Glomerular visceral epithelial cell (primary cell): ENCODE measurements around the gene LYST.
"Not testable (repeated sequence)": the region's sequence is repeated elsewhere in the genome, so short reads cannot be mapped to it uniquely, and the experiment has no call there.

Experiments
- DNase-seq: peaks from one replicate; pipeline ENCODE4 v3.0.0-alpha.2; 2016; ENCODE audit errors: extremely low spot score

Gene LYST

DNA sequence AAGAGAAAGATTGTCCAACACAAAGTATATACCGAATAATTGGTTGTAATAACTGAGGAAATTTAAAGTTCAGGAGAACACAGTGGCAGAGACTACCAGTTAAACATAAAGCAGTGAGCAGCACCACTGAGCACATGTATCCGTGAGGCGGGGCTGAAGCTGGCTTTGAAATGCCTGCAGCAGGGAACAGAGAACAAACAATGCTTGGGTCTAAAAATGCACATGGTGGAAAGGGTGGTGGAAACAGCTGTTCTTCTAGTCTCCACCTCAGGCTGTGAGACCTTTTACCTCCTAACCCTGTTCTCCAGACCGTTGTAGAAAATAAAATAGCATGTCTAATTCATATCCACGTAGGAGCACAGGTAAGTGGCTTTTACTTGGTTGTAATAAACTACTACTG, 209.4 kb downstream of the LYST start:
- no peak for DNase-seq

DNA sequence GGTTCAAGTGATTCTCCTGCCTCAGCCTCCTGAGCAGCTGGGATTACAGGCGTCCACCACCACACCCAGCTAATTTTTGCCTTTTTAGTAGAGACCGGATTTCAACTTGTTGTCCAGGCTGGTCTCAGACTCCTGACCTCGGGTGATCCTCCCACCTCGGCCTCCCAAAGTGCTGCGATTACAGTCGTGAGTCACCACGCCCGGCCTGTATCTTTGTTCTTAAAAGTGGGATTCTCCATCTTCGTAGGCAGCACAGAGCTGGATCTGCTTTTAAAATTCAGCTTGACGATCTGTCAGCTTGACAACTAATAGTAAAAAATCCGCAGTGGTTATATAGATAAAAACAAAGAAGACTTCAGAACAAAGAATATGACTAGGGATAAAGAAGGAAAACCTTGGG, 214.3 kb downstream of the LYST start:
- no peak for DNase-seq

DNA sequence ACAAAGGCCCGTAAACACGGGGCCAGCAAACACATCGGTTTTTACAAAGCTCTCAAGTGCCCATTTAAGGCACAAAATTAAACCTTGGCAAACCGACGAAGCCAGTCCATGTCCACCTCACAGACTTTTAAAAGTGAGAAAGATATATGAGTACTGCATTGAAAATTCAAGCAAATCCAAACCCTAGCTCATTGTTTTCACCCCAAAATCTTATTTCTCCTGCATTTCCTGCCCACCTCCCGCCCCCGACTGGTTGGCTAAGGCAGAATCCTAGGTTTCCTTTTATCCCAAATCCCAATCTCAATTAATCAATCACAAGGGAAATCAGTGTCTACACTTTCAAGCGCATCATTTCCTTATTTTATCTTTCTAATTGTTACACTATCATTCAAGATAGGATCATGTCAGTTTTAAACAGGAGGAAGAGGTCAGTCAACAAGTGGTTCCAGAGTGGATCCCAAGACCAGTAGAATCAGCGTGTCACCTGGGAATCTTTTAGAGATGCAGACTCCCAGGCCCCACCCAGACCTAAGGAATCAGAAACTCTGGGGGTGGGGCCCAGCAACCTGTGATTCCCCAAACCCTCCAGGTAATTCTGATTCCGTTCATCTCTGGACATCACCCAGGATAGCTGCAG, 215.4 kb downstream of the LYST start:
- DNase-seq: no peak

DNA sequence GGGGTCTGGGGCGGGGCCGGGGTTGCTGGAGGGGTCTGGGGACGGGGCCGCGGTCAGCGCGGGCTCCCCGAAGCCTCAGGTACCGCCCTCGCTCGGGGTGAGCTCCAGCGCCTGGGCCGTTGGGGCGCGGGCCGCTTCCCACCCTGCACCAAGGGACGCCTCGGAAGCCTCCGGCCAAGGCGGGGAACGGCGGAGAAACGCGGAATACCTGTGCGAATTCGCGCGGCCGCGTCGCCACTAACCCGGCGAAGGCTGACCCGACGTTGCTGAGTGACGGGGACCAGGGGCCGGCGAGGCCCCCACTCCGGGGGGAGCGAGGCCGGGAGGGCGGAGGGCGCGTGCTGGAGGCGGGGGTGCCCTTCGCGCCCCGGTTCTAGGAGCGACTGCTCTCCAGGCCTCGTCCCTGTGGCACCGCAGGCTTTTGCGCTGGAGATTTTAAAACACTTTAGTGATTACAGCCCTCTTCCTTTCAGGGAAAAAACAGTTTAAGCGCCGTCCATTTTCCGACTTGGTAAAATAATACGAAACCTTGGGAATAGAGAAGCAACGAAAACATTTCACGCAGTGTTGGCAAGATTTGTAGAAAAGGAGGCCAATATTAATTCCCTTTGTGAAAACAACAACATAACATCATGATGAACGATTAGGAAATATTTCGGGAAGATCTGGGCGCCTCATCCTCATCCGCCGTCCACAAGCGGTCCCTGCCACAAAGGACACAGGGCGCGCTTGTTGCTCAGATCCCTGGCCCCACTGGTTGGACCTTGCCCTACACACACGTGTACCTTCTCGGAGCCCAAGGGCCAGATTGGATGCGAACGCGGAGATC, 216.2 kb downstream of the LYST start:
- DNase-seq: peak; percentile 25

DNA sequence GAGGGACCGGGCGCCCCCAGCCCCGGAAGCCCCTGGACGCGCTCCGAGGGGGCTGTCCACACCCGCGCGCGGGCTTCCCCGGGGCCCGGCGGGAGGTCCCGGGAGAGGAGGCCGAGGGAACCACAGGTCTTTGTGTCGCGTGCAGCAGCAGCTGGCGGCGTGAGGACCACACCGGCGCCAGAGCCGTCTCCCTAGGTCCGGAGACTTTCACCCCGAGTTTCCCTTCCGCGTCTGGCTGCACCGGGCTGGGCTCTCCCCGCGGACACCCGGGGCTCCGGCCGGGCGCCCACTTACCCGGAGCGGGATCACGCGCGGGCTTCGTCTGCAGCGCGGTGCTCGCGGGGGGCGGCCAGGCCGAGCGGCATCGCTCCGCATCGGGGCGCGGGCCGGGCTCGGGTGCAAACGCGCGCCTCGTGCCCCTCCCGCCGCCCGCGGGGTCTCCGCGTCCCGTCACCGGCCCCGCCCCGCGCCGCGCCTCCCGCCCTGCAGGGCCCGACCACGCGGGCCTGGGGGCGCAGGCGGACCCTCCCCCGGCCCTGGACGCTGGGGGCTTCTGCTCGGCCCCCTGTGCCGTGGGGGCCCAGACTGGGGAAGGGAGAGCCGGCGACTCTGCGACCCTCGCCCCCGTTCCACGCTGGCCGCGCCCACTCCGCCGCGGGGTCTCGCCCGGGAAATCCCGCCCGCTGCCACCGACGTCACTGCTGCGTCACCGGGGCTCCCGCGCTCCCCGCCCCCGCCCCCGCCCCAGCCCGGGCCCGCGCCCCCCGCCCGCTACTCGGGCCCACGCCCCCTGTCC, 217.1 kb downstream of the LYST start, which contains the start of gene GNG4:
TSS of gene GNG4 (minus strand) at position 417 of the 796 bp plus-strand sequence. CDS start 65,946 bp downstream, outside the sequence.
- peak; percentile 32 for DNase-seq

DNA sequence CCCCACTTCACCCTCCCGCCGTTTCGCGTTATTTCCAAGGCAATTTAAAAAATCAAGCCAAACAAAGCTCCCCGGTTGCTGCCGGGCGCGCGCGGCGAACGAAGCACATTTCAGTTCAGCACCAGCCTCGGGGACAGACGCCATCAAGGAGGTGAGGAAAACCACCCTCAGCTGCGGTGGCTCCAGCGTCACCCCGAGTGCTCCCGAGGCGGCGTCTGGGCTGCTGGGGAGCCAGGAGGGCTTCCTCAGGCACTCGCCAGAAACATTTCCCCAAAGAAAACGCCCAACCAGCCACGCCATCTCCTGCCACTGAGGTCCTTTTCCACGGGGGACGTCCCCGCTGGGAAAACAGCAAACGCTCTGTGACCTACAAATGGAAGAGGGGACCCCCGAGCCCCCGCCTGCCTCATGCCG, 217.7 kb downstream of the LYST start:
- DNase-seq: peak; percentile 70

DNA sequence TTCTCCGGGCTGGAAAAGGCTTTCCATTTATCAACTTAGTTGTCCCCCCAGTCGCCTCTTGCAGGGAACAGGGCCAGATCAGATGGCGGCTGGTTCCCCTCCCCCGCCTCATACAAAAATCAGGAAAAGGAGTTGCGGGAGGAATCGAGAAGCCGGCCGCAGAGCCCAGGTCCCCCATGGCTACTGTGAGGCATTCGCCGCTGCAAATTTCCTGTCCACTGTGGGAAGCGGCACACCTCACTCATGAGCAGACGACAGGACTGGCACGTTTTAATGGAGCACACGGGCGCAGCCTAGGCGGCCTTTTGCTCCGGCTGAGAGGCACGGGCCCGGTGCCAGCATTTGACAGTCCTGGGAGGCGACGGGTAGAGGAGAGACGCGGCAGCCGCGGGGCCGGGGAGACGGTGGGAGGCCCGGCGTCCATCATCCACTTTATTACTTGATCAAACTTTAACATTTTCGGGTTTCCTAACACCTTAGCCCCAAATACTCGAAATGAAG, 218.2 kb downstream of the LYST start:
- peak; percentile 49 for DNase-seq

DNA sequence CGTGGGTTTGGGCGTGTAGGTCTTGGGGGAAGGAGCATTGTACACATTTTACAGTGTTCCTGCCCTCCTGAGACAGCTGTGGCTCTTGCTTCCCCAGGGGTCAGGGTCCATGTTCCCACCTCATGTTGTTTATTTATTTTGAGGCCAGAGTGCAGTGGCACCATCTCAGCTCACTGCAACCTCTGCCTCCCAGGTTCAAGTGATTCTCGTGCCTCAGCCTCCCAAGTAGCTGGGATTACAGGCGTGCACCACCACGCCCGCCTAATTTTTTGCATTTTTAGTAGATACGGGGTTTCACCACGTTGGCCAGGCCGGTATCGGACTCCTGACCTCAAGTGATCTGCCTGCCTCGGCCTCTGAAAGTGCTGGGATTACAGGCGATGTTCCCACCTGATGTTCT, 219.2 kb downstream of the LYST start:
- not testable (repeated sequence) for DNase-seq

DNA sequence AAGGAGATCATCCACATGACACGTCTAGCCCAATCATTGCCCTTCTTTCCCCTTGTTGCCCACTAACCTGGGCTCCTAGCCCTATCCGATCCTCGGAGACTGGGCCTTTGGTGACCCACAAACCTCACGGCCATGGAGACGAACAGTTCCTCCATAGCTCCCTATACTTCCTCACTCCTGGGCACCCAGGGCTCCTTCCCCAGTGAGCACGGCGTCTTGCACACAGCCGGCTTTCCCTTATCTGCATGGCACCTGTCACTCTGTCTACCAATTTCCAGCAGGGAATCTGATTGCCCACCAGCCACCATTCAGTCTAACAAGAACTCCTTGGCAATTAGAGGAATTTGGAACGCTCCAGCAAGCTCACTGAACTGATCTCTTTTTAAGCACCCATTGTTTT, 220.2 kb downstream of the LYST start:
- no peak for DNase-seq

DNA sequence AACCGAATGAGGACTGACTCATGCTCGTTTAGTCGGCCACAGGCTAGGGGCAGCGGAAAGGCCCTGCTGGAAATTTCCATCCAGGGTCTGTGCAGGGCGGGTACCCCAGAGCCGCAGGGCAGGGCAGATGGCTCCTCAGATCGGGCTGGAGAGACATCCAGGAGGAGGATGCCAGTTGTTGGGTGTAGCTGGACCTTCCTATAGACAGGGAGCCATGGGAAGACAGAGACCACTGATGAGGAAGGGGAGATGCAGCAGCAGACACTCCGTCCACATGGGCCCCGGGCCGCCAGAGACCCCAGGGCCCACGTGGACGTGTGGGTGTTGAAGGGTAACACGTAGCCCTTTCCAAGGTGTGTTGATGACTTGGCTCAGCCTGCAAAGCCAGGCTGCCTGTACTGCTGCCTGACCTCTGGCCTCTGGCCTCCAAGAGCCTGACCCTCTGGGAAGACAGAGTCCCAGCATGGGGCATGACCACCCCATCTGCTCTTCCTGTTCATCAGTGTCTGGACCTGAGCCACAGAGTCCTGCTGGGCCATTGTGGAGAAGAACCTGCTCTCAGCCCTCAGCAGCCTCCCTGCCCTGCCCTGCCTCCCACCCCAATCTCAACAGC, 221.9 kb downstream of the LYST start:
- no peak for DNase-seq

DNA sequence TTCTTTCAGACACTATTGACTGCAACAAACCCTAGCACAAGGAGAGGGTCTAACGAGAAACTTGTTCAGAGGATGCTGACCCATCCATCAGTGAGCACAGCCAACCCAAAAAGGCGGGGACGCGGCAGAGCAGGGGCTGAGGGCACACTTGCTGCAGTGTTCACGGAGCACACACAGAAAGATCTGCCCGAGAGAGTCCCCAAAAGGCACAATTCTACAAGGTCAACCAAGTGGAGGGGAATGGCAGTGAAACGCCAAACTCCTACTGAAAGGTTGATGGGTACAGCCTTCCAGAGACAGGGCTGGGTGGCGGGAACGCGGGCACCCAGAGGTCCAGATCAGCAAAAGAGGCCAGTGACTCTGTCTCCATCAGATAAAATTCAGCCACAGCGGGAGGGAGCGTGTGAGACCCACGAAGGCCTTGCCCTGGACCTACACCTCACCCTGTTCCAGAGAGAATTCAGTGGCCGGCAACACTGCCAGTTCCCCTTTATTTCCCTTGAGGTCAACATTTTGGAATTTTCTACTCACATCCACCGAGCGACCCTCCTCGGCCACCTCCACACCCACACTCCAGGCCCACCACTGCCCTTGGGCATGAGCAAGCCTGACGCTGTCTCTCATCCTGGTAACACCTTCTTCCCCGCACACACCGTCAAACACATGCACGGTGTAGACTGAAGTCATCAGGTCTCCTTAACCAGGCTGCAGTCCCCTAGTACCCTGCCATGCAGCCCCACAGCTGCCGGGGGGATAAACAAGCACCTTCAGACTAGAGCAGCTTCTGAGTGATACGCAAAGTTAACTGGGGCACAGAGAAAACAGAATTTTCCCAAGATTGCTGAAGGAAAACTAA, 222.6 kb downstream of the LYST start:
- DNase-seq: no peak

DNA sequence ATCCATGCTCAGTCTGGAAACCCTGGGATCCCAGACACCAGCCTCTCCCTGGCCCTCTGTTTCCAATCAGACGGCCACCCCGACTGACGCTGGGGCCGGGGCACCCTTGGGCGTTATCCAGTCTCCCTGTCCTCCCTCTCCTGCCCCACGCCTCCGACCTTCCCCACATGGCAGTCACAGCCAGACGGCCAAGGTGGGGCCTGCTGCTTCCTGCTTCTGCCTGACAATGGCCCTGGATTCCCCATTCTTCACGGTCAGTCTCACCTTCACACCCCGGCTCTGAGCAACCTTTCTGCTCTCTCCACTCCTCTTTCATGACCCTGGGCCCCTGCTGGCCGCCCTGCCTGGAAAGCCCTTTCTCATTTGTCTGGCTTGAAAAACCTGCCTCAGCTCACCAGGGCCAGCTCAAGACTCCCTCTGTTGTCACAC, 223.7 kb downstream of the LYST start:
- no peak for DNase-seq

DNA sequence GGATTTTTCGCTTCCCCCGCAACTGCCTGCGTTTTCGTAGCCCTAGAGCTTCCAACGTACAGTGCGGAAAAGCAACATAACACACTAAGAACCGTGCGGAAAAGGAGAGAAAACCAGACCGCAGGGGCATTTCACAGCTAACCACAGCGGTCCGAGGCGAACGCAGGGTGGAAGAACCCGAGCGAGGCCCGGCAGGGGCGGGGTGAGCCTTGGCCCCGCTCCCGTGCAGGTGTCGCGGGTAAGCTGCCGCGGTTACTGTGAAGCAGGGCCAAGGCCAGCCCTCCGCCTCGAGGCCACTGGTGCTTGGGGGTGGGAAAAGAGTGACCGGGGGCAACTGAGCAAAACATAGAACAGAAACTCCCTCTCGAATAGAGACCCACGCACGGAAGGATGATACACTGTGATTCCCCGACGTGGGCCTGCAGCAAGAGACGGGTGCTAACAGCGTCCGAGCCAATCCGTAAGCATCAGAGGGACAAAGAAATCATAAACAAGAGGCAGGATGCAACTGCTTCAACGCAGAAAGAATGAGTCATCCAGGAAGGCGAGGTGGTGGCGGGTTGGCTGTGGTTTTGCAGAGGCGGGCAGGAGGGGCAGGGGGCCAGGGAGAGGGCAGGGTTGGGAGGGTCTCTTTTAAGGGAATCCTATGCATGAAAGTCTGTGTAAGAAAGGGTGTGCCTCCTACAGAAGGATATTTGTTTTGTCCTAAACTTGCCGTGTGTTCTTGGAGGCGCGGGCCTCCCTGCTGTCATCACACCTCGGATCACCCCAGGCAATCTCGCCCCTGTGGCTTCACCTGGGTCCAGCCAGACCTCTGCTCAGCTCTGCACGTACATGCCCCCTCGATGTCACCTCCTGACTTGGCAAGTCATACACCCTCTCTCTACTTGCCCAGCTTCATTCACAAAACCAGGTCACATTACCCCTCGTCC, 224.4 kb downstream of the LYST start:
- DNase-seq: peak; percentile 16

DNA sequence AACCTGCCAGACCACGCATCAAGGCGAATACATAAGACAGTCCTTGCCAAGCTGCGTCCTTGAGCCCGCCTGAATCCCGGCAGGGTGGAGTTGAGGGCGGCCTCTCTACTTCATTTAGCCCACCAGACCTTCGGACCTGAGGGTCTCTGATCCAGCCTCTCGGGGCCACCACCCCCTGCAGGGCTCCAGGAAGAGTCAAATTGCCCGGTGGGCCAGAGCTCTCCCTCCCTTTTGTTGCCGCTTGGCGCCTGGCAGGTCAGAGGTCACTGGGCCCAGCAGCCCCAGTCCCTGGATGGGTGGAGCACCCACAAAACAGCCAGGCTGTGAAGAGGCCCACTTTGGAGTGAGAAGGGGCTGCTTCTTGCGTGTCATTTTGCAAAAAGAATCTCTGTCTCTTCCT, 226.1 kb downstream of the LYST start:
- DNase-seq: no peak

DNA sequence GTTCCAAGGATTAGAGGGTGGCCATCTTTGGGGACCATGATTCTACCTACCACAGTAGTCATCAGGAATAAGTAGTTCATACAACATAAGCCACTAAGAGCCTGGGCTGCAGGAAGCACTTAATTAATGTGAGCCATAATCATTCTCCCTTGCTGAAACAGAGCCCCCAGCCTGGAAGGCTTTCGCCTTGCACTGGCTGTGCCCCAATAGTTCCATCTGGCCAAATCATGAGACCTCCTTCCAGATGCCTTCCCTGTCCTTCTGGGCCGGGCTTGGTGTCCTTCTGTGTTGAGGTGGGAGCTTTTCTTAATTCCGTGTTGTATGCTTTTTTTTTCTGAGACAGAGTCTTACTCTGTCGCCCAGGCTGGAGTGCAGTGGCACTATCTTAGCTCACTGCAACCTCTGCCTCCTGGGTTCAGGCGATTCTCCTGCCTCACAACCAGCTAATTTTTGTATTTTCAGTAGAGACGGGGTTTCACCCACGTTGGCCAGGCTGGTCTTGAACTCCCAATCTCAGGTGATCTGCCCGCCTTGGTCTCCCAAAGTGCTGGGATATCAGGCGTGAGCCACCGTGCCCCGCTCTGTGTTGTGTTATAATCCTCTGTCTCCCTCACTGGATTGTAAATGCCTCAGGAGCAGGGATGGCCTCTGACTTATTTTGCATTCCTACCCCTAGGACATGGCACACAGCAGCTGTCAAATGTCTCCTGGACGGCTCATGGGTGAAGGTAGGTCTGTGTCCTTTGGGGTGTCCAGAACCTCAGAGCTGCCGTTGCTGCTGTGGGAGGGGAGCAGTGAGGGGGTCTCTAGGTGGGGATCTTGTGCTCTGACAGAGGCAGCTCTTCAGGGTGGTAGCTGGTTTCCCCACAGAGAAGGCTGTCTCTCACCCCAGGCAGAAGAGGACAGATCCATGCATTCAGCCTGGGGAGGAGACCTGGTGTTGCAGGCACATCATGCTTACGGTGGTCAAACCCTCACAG, 227.2 kb downstream of the LYST start:
- no peak for DNase-seq

DNA sequence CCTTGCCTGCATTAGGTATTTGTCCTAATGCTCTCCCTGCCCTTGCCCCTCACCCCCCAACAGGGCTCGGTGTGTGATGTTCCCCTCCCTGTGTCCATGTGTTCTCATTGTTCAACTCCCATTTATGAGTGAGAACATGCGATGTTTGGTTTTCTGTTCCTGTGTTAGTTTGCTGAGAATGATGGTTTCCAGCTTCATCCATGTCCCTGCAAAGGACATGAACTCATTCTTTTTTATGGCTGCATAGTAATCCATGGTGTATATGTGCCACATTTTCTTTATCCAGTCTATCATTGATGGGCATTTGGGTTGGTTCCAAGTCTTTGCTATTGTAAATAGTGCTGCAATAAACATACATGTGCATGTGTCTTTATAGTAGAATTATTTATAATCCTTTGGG, 228.1 kb downstream of the LYST start:
- DNase-seq: not testable (repeated sequence)

DNA sequence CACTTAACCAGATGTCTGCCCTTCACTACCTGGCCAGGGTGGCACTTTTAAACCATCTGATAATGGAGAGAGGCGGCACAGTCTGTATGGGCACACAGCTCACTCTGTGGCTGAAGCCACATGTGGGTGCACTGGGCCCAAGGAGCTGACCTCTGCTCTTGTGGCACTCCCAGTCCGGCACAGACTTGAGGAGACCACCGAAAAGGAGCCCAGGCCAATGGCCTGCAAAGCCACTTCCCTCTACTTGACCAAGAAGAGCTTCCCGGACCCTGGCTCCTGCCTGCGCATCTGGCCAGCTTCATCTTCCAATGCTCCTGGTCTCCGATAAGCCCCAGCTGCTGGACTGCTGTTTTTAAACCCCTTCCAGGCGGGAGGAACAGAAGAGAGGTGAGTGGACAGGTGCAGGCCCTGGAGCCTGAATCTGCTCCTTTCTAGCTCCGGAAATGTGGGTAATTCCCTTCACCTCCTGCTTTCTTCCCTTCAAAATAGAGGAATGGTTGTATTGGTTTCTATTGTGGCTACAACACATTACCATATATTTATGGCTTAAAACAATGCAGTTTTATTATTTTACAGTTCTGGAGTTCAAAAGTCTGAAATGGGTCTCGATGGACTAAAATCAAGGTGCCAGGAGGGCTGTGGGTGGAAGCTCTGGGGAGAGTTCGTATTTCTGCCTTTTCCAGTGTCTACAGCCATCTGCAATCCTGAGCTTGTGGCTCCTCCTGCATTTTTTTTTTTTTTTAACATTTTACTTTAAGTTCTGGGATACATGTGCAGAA, 228.8 kb downstream of the LYST start:
- DNase-seq: no peak
